SK-N-MC (cell line): ENCODE results near the gene FOXS1.

Experiments
- DNase-seq: peaks from one replicate; pipeline ENCODE4 v3.0.0-alpha.2; 2011; ENCODE audit warnings: low read depth, low spot score
- H3K27ac ChIP-seq: fragments of 200-600 bp; sonication (generic); 2 replicates; pipeline ENCODE4 v1.5.1; 2016; ENCODE audit warnings: mixed run types
- H3K36me3 ChIP-seq: fragments of 200-600 bp; sonication (generic); 2 replicates; pipeline ENCODE4 v1.6.1; 2017; ENCODE audit warnings: antibody characterized with exemption, low read length, mixed read lengths; ENCODE audit not compliant: insufficient read depth
- H3K4me3 ChIP-seq: fragments of 200-600 bp; sonication (generic); 2 replicates; pipeline ENCODE4 v1.5.1; 2016
- H3K9ac ChIP-seq: fragments of 200-600 bp; sonication (generic); 2 replicates; pipeline ENCODE4 v1.8.0; 2017; ENCODE audit warnings: mixed run types, mixed read lengths; ENCODE audit not compliant: insufficient read length
- H3K9me3 ChIP-seq: fragments of 200-600 bp; sonication (generic); 2 replicates; pipeline ENCODE4 v1.6.1; 2017; ENCODE audit warnings: low read depth, mild to moderate bottlenecking, antibody characterized with exemption, low read length, moderate library complexity, mixed read lengths
- EZH2 ChIP-seq: fragments of 200-600 bp; sonication (generic); IDR thresholded peaks from one replicate; pipeline ENCODE4 v1.6.1; 2017; ENCODE audit warnings: antibody characterized with exemption
- FOXP2 ChIP-seq: optimal IDR thresholded peaks from 2 replicates; pipeline ENCODE3; 2011; ENCODE audit warnings: mild to moderate bottlenecking, moderate library complexity; ENCODE audit not compliant: insufficient read depth; ENCODE audit errors: extremely low read length, control extremely low read depth
- POLR2AphosphoS5 ChIP-seq: IDR thresholded peaks from 2 replicates; pipeline ENCODE4 v1.6.1; 2012; ENCODE audit warnings: mild to moderate bottlenecking, low read depth, low read length, borderline replicate concordance

FOXS1 gene

DNA sequence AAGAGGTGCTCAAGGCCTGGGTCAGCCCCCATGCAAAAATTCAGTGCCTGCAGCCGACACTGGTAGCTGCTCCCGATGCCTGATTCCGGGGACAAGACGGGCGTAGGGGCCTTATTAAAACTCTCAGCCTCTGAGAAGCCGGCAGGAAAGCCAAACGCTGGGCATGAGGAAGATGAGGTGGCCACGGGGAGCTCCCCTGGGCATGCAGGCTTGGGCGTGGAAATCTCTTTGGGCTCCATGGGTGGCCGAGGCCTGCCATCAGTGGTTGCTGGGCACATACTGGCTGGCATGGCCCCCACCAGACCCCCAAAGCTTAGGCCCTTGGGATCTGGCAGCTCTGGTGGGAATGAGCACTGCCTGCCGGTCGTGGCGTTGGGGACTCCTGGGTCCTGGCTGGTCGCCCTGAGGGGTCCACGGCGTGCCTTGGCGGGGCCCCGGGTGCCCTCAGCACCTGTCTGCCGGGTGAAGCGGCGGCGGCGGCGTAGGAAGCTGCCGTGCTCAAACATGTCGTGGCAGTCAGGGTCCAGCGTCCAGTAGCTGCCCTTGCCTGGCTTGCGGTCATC lies 586 bp downstream of the FOXS1 start:
- Histone ChIP-seq H3K36me3 (no peaks in the 10 kb centered on the region), H3K27ac (no peak overlapping the region), H3K4me3 (no peak overlapping the region), H3K9ac (no peak overlapping the region), H3K9me3 (no peaks in the 10 kb centered on the region)
- TF ChIP-seq EZH2 = no peak
- no peak for TF ChIP-seq FOXP2
- no peak for DNase-seq

DNA sequence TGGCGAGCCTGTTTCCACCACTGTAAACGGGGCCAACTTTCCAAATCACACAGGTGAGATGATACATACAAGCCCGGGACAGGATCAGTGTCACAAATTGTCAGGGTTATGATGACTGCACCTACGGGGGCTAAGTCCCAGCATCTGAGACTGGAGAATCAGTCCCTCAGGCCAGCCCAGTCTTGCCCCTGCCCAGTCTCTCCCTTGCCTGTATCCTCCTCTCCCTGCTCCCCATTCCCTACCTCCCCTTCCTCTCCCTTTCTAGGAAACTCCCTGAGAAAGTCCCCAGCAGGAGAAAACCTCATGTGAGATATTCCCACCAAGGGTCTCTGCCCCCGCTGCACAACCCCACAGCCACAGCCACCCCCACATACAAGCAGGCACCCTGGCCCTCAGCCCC lies 1.5 kb downstream of the FOXS1 start:
- no peak overlapping the region for H3K9ac ChIP-seq
- no peak for DNase-seq

DNA sequence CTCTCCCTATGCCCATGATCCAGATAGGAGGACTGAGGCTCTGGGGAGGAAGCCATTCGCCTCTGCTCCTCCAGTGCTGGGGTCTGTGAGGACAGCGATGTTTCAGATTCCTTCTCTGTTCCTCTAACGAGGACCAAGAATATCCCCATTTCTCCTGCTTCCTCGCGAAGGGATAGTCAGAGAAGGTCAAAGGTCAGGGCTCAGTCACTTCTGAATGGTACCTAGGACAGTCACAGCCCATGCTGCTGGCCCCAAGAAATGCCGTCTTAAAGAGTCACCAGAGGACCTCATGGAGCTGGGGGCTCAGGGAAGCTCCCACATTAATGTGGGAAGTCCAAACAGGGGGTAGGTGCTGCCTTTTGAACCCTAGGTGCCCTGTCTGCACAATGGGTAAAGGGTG lies 2.1 kb downstream of the FOXS1 start:
- DNase-seq = no peak
- H3K9me3 ChIP-seq = no peaks in the 10 kb centered on the region
- no peaks in the 10 kb centered on the region for H3K36me3 ChIP-seq
- H3K27ac ChIP-seq = no peak overlapping the region
- no peak overlapping the region for H3K4me3 ChIP-seq
- TF ChIP-seq FOXP2 = no peak
- no peak for TF ChIP-seq EZH2
- TF ChIP-seq POLR2AphosphoS5 = no peak
- no peak overlapping the region for H3K9ac ChIP-seq

More for the DNA sequence above, 1.5 kb downstream of the FOXS1 start:
- H3K27ac ChIP-seq = no peak overlapping the region
- H3K36me3 ChIP-seq = no peaks in the 10 kb centered on the region
- H3K4me3 ChIP-seq = no peak overlapping the region
- TF ChIP-seq POLR2AphosphoS5 = no peak
- TF ChIP-seq FOXP2 = no peak
- no peak for TF ChIP-seq EZH2
- H3K9me3 ChIP-seq = no peaks in the 10 kb centered on the region

DNA sequence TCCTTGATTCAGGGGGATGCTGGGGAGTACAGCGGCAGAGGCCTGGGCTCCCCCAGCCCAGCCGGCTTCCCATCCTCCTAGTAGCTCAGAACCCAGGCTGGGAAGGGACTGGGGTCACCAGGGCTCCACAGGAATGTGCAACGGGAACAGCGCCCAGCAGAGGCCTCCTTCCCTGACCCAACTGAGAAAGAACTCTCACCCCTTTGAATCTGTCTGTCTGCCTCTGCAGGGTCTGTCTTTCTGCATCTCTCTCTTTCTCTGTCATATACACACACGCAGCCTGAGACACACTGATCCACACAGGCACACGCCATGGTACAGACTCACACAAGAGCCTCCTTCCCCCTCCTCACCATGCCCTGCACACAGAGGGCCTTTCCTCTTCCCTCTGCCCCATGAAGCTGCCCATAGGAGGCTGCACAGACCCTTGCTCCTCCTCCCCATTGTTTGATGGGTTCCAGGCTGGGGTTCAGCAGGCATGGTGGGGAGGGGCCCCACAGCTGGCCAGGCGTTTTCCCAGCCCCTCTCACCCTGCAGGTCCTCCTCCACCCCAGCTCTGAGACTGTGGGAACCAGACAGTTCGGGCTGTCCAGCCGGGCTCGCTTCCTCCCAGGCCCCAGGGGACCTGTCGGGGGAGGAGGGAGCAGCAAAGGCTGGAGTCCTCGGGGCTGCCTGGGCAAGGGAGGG lies 2.8 kb downstream of the FOXS1 start:
- Histone ChIP-seq H3K9me3 (no peaks in the 10 kb centered on the region), H3K9ac (no peak overlapping the region), H3K4me3 (no peak overlapping the region), H3K36me3 (no peaks in the 10 kb centered on the region), H3K27ac (no peak overlapping the region)
- TF ChIP-seq POLR2AphosphoS5 (no peak), EZH2 (no peak), FOXP2 (no peak)
- DNase-seq = no peak

DNA sequence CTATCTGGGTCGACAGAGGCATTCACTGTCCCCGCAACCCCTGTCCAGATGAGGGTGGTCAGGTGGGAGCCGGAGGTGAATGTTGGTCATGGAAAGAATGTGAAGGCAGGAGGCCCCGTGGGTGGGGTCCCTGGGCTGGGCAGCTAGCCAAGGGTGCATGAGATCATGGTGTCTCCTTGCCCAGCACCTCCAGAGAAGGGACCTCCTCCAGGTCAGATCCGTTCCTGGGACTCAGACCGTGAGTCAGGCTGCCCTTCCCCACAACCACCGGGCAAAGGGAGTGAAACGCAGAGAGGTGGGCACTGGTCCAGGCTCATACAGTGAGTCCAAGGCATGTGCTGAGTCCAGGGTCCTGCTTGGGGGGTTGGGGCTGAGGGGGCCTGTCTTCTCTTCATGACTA lies 3.5 kb downstream of the FOXS1 start:
- H3K9ac ChIP-seq = no peak overlapping the region
- H3K9me3 ChIP-seq = no peaks in the 10 kb centered on the region
- DNase-seq = no peak
- H3K4me3 ChIP-seq = no peak overlapping the region
- H3K36me3 ChIP-seq = no peaks in the 10 kb centered on the region
- TF ChIP-seq EZH2 = no peak
- no peak for TF ChIP-seq FOXP2
- H3K27ac ChIP-seq = no peak overlapping the region

DNA sequence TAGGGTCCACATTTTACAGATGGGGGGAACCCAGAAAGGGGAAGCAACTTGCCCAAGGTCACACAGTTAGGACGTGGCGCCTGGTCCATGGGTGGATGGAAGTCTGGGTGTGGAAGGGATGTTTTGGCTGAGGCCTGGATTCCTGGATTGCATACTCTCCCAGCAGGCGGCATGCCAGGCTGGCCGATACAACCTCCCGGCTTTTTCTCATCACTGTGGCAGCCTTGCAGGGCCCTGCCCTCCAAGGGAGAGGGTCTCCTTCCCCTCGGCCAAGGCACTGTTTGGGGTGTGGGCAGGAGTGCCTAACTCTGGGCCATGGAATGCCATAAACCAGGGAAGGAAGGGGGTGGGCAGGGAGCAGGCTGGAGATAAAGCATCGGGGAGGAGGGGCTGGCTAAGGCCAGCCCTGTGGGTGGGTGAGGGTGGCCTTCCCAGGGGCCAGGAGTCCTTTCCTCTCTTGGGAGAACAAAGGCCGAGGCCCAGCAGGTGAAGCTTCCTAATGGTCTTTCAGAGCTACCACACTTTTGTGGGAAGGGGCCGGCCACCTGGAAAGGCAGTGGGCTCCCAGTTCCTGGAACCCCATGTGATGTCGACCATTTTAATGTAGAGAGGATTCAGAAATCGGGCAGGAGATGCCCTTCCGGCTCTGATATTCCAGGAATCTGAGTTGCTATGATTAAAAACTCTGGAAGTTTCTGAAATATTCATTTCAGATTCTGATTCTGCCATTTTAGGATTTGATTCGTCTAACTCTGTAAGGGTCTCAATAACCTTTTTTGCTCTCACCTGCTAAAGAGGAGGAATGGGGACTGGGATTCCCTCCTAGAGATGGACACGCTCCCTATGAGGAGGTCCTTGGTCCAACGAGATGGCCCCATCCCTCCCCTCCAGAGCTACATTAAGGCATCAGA lies 4.2 kb downstream of the FOXS1 start:
- H3K9ac ChIP-seq = no peak overlapping the region
- H3K4me3 ChIP-seq = no peak overlapping the region
- TF ChIP-seq EZH2 (no peak), FOXP2 (no peak)
- no peak overlapping the region for H3K27ac ChIP-seq
- no peaks in the 10 kb centered on the region for H3K36me3 ChIP-seq
- H3K9me3 ChIP-seq = no peaks in the 10 kb centered on the region
- DNase-seq = no peak

DNA sequence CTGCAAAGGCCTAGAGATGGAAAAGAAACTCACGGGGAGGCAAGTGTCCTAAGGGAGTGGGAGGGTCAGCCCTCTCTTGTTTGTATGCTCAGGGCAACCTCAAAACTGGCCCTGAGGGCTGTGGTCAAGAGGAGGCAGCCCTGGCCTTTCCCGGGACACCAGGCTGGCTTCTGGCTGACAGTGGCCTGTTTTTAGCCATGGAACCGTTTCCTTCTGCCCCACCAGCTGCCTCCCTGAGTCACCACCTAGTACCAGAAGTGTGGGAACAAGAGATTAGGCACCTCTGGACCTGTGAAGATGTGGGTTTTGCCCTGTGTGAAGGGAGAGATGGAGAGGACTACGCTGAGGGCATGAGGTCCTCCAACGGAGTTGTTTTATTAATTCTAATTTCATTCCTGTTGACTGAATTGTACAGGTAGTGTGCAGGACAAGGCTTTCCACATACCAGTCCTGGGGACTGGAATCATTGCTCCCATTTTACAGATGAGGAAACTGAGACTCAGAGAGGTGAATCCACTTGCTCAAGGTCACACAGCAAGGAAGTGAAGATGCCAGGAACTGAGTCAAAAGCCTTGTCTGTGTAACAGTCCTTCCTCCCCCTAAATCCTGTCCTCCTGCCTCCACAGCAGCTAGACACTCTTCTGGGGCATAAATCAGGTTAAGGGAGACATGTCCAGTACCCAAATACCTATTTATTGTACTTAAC lies 5.5 kb downstream of the FOXS1 start:
- H3K4me3 ChIP-seq = no peak overlapping the region
- H3K9ac ChIP-seq = no peak overlapping the region
- no peak overlapping the region for H3K27ac ChIP-seq
- no peaks in the 10 kb centered on the region for H3K9me3 ChIP-seq
- TF ChIP-seq POLR2AphosphoS5 = no peak
- TF ChIP-seq FOXP2 = no peak
- no peak for TF ChIP-seq EZH2
- no peaks in the 10 kb centered on the region for H3K36me3 ChIP-seq
- DNase-seq = no peak

DNA sequence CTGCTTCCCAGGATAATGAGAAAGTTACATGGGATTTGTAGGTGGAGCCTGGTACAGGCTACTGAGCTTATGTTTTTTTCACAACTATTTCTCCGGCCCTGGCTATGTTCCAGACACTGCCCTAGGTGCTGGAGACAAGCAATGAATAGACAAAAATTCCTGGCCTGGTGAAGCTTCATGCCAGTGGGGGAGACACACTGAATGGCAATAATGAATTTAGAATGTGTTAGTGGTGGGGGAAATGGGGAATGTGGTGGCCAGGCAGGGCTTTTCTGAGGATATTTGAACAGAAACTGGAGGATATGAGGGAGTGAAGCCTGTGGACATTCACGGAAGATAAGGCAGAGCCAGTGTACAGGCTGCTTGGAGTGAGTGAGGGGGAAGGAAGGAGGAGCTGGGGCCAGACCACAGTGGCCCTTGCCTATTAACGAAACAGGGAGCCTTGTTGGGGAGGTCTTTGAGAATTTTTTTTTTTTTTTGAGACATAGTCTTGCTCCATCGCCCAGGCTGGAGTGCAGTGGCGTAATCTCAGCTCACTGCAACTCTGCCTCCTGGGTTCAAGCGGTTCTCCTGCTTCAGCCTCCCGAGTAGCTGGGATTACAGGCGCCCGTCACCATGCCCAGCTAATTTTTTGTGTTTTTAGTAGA lies 6.6 kb downstream of the FOXS1 start:
- no peak overlapping the region for H3K4me3 ChIP-seq
- no peak overlapping the region for H3K9ac ChIP-seq
- no peaks in the 10 kb centered on the region for H3K36me3 ChIP-seq
- TF ChIP-seq EZH2 = no peak
- no peak for TF ChIP-seq POLR2AphosphoS5
- TF ChIP-seq FOXP2 = no peak
- H3K27ac ChIP-seq = no peak overlapping the region
- no peaks in the 10 kb centered on the region for H3K9me3 ChIP-seq
- DNase-seq = no peak
